GM21619 (cell line): Measurements from ENCODE around the gene RAB3A.
A peak's percentile ranks its signal among the peaks of the same experiment; 100 is the strongest.

Source experiments
- ATAC-seq: cut with Tn5 transposase; IDR thresholded peaks from one replicate; pipeline ENCODE4 v1.9.1; 2021; ENCODE audit not compliant: unreplicated experiment

Gene RAB3A

GRCh38 chr19:18202397-18202777 lies 1.5 kb downstream of the RAB3A start:
- no peak for ATAC-seq

DNA sequence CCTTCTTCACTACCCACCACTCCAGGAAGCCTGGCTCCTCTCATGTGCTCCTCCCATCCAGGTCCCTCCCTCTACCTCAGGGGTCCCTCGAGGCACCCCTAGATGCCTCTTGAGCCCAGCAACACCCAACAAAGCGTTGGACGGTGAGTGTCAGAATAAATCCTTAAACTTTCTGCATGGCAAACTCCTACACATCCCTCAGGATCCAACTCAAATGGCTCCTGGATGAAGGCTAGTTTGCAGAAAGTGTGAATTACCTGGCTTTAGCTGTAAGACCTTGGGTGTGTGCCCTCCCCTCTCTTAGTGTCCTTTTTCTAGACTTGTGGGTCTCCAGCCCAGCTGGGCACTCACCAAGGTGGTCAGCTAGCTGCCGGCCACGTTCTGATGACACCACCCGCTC lies 5.5 kb downstream of the RAB3A start:
- ATAC-seq = no peak

GRCh38 chr19:18197941-18198340 lies 5.9 kb downstream of the RAB3A start:
- no peak for ATAC-seq

- ATAC-seq = no peak
Observed at GRCh38 chr19:18197306-18197705, 6.5 kb downstream of the RAB3A start.

GRCh38 chr19:18196511-18196845 lies 7.4 kb downstream of the RAB3A start:
- no peak for ATAC-seq

DNA sequence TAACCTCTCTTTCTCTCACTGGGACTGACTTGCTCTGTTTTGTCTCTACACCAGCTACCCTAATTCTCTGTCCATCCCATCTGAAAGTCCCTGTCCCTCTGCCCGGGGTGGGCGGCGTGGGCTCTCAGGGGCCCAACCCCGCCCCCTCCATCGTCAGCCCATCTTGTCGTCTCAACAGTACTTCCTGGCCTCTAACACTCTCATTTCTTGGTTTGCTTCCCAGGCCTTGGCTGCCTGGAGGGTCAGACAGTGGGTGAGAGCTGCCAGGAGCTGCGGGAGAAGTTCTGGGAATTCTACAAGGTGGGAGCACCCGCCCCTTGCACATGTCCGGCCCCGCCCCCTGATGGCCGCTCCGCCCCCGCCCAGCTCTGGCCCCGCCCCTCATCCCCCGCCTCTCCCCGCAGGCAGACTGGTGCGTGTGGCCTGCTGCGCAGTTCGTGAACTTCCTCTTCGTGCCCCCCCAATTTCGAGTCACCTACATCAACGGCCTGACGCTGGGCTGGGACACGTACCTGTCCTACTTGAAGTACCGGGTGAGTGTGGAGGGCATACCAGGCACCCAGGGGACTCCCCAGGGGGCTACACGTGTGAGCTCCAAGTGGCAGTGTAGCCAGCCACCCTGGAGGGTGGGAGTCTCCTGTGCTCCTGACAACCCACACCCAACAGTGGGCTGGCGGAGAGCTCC lies 9.1 kb downstream of the RAB3A start:
- no peak for ATAC-seq

DNA sequence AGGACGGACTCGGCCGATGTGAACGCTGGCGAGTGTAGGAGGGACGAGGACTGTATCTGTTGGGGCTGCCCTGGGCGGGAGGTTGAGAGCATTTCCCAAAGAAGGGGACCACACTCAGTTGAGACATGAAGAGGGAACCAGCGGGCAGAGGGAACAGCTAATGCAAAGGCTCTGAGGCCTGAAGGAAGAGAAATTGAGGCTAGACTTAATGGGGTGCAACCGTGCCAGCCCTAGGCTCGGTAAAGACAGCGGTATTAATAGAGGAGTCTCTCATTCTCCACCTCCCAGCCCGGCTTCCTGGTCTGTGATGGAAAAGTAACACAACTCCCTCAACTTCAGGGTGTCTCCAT lies 9.7 kb downstream of the RAB3A start:
- no peak for ATAC-seq

DNA sequence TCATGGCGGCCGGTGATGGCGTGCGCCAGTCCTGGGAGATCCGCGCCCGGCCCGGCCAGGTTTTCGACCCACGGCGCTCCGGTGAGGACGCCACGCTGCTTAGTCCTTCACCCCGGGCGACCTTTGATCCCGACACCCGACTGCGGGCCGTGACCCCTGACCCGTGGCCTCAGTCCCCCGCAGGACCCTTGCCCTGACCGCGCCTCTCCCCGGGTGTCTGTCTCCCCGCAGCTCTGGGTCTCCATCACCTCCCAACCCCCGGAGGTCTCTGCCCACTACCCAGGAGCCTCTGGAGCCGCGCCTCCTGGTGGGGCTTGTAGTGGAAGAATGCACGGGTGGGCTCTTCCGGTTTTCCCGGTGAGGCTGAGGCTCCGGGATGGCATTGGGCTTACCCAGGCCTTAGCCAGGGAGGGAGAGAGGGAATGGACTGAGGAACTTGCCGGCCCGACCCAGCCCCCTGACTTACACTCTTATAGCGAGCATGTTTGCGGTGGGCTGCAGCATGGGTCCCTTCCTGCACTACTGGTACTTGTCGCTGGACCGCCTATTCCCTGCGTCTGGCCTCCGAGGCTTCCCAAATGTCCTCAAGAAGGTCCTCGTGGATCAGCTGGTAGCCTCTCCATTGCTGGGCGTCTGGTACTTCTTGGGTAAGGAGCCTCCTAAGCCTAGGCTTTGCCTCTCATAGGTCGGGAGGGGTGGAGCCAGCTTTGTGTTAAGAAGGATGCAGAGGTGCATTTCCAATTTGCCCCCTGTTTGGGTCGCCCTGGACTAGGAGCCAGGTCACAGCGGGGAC lies 10.3 kb downstream of the RAB3A start:
- no peak for ATAC-seq

GRCh38 chr19:18192673-18193387 lies 11.0 kb downstream of the RAB3A start, which contains the start of gene MPV17L2:
MPV17L2 (plus strand) TSS chr19:18193218; CDS start chr19:18193282, 64 bp downstream.
- peak; percentile 76 for ATAC-seq

GRCh38 chr19:18191640-18192062 lies 12.2 kb downstream of the RAB3A start:
- no peak for ATAC-seq

DNA sequence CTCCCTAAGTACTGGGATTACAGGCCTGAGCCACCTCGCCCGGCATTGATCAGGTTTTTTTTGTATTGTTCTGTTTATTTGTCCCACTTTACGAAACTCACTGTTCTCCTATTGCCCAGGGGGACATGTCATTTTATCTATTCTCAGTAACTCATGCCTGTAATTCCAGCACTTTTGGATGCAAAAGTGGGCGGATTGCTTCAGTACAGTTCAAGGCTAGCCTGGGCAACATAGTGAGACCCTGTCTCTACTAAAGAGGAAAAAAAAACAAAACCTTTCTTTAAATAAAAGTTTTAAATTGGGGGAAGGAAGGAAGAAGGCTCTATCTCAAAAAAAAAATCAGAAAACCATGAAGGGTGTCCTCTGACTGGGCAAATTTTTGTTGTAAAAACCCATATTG lies 13.6 kb downstream of the RAB3A start:
- no peak for ATAC-seq

DNA sequence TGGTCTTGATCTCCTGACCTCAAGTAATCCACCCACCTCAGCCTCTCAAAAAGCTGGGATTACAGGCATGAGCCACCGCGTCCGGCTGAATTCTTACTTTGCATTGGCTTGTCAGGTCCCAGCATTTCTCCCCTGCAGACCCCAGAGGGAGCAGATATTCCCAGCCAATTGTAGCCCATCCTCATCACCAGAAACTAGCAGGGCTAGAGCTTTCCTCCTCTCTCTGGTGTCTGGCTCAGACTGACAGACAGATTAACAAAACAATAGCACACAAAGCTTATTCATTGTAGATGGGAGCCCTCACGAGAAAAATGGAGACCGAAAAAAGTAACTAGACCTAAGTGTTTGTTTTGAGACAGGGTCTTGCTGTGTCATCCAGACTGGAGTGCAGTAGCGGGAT lies 18.3 kb downstream of the RAB3A start:
- no peak for ATAC-seq

DNA sequence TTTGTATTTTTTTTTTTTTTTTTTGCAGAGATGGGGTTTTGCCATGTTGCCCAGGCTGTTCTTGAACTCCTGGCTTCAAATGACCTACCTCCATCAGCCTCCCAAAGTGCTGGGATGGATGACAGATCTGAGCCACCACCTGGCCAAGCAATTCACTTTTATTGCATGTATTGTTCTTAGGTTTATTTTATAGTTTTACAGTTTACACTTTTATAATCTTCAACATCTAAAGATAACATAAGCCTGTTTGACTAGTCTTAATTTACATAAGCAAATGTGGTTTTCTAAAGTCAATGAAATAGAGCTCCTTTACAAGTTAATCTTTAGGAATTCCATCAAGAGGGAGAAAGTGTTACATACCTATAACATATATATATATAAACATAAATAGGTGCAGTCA lies 20.3 kb downstream of the RAB3A start:
- no peak for ATAC-seq

DNA sequence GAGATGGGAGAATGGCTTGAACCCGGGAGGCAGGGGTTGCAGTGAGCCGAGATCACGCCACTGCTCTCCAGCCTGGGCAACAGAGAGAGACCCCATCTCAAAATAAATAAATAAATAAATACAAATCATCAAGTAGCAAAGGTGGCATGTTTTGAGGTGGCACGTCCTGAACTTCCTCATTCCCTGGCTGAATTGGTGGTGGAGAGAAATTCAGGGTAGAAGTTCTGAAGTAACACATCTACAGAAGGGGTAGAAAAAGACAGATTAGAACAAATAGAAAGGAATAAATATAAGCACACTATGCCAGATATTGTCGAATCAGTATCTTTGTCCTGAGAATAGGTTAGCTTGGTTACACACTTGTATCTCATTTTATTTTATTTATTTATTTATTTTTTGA lies 23.9 kb downstream of the RAB3A start:
- ATAC-seq = no peak

DNA sequence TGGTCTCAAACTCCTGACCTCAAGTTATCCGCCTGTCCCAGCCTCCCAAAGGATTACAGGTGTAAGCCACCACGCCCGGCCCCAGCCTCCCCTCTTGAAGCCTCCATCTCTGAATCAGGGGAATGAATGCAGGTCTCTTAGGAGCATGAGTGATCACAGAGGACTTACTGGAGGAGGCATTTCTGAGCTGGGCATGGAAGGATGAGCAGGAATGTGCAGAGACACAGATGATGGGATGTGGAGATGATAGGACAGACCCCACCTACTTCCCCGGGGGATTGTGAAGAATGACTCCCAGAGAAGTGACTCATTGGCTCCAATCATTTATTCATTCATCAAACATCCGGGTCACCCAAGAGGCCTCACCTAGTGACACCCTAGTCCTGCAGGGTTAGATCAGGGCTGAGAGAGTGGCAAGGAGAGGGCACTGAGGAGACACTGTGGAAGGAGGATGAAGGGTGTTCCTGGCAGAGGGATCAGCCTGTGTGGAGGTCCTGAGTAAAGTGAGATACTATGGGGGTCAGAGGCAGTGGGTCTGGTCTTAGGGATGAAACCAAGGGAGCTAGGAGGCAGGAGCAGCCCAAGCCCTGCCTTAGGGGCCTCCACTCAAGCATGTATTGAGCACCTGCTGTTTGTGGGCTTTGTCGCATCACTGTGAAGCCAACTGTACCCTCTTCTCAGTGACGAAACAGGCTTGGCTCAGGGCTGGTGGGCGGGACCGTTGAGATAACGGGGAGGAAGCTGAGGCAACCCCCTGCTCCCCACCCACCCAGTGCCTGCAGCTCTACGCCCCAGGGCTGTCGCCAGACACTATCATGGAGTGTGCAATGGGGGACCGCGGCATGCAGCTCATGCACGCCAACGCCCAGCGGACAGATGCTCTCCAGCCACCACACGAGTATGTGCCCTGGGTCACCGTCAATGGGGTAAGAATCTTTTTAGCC lies 27.2 kb downstream of the RAB3A start:
- ATAC-seq = no peak

DNA sequence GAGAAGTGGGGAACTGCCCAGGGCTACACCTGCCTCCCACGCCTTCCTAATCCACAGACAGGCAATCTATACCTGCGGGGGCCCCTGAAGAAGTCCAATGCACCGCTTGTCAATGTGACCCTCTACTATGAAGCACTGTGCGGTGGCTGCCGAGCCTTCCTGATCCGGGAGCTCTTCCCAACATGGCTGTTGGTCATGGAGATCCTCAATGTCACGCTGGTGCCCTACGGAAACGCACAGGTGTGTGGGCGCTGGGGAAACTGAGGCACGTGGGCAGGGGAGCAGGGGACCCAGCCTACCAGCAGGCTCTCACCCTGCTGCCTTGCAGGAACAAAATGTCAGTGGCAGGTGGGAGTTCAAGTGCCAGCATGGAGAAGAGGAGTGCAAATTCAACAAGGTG lies 28.9 kb downstream of the RAB3A start:
- no peak for ATAC-seq

DNA sequence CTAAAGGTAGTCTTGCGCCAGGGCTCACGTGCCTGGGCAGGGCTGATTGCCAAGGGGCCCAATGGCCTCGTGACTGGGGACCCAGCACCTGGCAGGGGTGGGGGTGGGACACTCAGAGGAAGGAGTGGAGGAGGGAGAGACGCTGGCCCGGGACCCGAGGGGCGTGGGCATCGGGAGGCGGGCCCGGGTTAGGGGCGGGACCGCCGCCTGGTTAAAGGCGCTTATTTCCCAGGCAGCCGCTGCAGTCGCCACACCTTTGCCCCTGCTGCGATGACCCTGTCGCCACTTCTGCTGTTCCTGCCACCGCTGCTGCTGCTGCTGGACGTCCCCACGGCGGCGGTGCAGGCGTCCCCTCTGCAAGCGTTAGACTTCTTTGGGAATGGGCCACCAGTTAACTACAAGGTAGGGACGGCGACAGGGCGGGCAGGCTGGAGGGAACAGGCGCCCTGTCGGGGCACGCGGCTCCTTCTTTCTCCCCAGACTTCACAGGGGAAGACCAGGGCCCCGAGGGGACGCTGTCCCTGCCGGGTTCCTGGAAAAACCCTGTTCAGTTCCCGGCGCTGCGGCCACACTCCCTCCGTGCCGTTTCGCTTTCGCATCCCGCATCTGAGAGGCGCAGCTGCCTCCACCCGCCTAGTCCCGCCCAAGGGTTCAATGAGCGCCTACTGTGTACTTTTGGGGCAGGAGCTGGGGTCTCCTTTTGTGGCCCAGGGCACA lies 30.1 kb downstream of the RAB3A start, which contains the start of gene IFI30:
IFI30 (plus strand) TSS at position 242 of the 717 bp plus-strand sequence; CDS start at position 271, 29 bp downstream.
- peak; percentile 30 for ATAC-seq

GRCh38 chr19:18173054-18173571 lies 30.7 kb downstream of the RAB3A start:
- ATAC-seq = peak; percentile 3

GRCh38 chr19:18172331-18173053 lies 31.4 kb downstream of the RAB3A start:
- ATAC-seq = no peak
